Measurements from ENCODE around the gene SLFN5.

Gene SLFN5

GRCh38 chr17:35314415-35315216 is 71.7 kb downstream of the SLFN5 start:
- Mint-ChIP-seq H3K36me3 (no peaks in the 10 kb centered on the region), H3K4me1 (peaks cover 15 to 23% of the 10 kb centered on the region in 2 donors), H3K27ac (peak overlapping the region; percentile 22), H3K9me3 (peaks cover 0 to 3% of the 10 kb centered on the region in 2 donors), H3K27me3 (peaks cover 12 to 18% of the 10 kb centered on the region in 2 donors), H3K4me3 (no peak overlapping the region)
- ATAC-seq (replicated peaks) (no peak), DNase-seq (no peak)

- ATAC-seq (replicated peaks) (no peak), DNase-seq (no peak)
- H3K27ac Mint-ChIP-seq: peak overlapping the region; percentile 22
- H3K4me3 Mint-ChIP-seq: no peak overlapping the region
- no peaks in the 10 kb centered on the region for H3K36me3 Mint-ChIP-seq
- H3K4me1 Mint-ChIP-seq: peaks cover 15 to 23% of the 10 kb centered on the region in 2 donors
- no peaks in the 10 kb centered on the region for H3K9me3 Mint-ChIP-seq
- peaks cover 16 to 18% of the 10 kb centered on the region in 2 donors for H3K27me3 Mint-ChIP-seq
Measured at GRCh38 chr17:35315283-35315682, 72.4 kb downstream of the SLFN5 start.

GRCh38 chr17:35315971-35316370 is 73.1 kb downstream of the SLFN5 start:
- no peaks in the 10 kb centered on the region for H3K36me3 Mint-ChIP-seq
- H3K4me3 Mint-ChIP-seq: no peak overlapping the region
- H3K4me1 Mint-ChIP-seq: peaks cover 15 to 23% of the 10 kb centered on the region in 2 donors
- no peak overlapping the region for H3K27ac Mint-ChIP-seq
- no peak for ATAC-seq (replicated peaks)
- DNase-seq: no peak
- H3K27me3 Mint-ChIP-seq: peaks cover 16 to 18% of the 10 kb centered on the region in 2 donors
- no peaks in the 10 kb centered on the region for H3K9me3 Mint-ChIP-seq

GRCh38 chr17:35322749-35323148 is 79.9 kb downstream of the SLFN5 start:
- H3K27ac Mint-ChIP-seq: no peak overlapping the region
- DNase-seq (no peak), ATAC-seq (replicated peaks) (no peak)
- H3K4me3 Mint-ChIP-seq: no peak overlapping the region
- no peaks in the 10 kb centered on the region for H3K36me3 Mint-ChIP-seq
- peaks cover 3 to 12% of the 10 kb centered on the region in 2 donors for H3K9me3 Mint-ChIP-seq
- peaks cover 12 to 13% of the 10 kb centered on the region in 2 donors for H3K27me3 Mint-ChIP-seq
- H3K4me1 Mint-ChIP-seq: no peaks in the 10 kb centered on the region

Data from stimulated activated naive B cell treated with anti-CD40 and anti-IgM and Interleukin-4, amounts not matched to agents 10 μg/mL and 1 μg/mL and 100 μg/mL, for 72 hours (primary cell).